NB4 (cell line): ENCODE measurements around the gene TNFSF15.

Experiments
- MAX ChIP-seq: IDR thresholded peaks from 2 replicates; pipeline ENCODE4 v1.6.1; 2011; ENCODE audit warnings: low read depth, low read length
- MYC ChIP-seq: IDR thresholded peaks from 2 replicates; pipeline ENCODE4 v1.6.1; 2011; ENCODE audit warnings: low read depth, low read length
- POLR2A ChIP-seq: IDR thresholded peaks from 2 replicates; pipeline ENCODE4 v1.6.1; 2011; ENCODE audit warnings: mild to moderate bottlenecking; ENCODE audit not compliant: insufficient read length; ENCODE audit errors: extremely low read depth
- TF ChIP-seq, protein P1 (sequence below): IDR thresholded peaks from one replicate; pipeline ENCODE4 v1.5.1; 2012; ENCODE audit warnings: low read depth, low read length

DNA sequence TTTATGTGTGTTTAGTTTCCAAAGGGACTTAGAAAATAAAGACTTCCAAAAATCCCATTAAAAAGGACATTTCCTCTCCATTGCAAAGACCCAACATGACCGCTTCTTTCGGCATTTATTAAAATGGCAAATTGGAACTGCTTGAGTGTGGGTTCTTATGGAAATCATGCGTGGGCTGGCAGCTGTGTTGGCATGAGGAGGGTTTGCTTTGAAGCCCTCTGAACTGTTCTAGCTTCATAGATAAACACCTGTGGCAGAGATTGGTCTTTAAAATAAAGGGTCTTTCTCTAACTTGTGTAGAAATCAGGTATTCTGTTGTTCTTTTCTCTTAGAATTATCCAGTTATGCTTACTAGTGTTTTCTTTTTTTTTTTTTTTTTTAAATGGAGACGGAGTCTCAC lies 68.0 kb downstream of the TNFSF15 start:
- TF ChIP-seq, protein P1, sequence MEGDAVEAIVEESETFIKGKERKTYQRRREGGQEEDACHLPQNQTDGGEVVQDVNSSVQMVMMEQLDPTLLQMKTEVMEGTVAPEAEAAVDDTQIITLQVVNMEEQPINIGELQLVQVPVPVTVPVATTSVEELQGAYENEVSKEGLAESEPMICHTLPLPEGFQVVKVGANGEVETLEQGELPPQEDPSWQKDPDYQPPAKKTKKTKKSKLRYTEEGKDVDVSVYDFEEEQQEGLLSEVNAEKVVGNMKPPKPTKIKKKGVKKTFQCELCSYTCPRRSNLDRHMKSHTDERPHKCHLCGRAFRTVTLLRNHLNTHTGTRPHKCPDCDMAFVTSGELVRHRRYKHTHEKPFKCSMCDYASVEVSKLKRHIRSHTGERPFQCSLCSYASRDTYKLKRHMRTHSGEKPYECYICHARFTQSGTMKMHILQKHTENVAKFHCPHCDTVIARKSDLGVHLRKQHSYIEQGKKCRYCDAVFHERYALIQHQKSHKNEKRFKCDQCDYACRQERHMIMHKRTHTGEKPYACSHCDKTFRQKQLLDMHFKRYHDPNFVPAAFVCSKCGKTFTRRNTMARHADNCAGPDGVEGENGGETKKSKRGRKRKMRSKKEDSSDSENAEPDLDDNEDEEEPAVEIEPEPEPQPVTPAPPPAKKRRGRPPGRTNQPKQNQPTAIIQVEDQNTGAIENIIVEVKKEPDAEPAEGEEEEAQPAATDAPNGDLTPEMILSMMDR, result no peak
- TF ChIP-seq POLR2A (no peak), MAX (no peak), MYC (no peak)
